Fibroblast of lung (primary cell): ENCODE measurements around the gene TBL1XR1.

Experiments
- CTCF ChIP-seq, 2 donors: IDR thresholded peaks in 1 of 2; conservative IDR thresholded peaks in 1 of 2; 1 replicate in 1 of 2; 2 replicates in 1 of 2; pipeline ENCODE4 v1.5.1; 2011 to 2012; ENCODE audit warnings: low read length in 2 of 2, control low read depth in 1 of 2, inconsistent platforms in 1 of 2, low read depth in 1 of 2, mild to moderate bottlenecking in 1 of 2
- EZH2 ChIP-seq: IDR thresholded peaks from 2 replicates; pipeline ENCODE4 v1.5.1; 2012; ENCODE audit warnings: low read length, control low read depth, mild to moderate bottlenecking; ENCODE audit errors: missing control alignments

GRCh38 chr3:177195242-177195991 is 1.9 kb downstream of the TBL1XR1 start:
- TF ChIP-seq CTCF (conservative IDR thresholded peaks at IDR 0.05 in 1 of 2, IDR thresholded peaks at IDR 0.05 in 1 of 2; ENCODE audit: low read depth in 1 of 2, low read length in 2 of 2) (no peak), EZH2 (no peak)
